Memory B cell (primary cell): Measurements from ENCODE around the gene RELA.
A peak's percentile ranks its signal among the peaks of the same experiment; 100 is the strongest.

ENCODE experiments used
- ATAC-seq: fragments of 150-1000 bp; cut with Tn5 transposase; 2 replicates; pipeline ENCODE4 v1.10.0; 2021; ENCODE audit warnings: low read depth, mild to moderate bottlenecking, moderate library complexity
- DNase-seq, 2 donors: peaks; one replicate each; pipeline ENCODE4 v3.0.0; 2022; ENCODE audit warnings: low spot score in 2 of 2
- H3K27ac Mint-ChIP-seq: one replicate; pipeline ENCODE4 v1.8.0; 2022; ENCODE audit warnings: mild to moderate bottlenecking, moderate library complexity, mixed read lengths
- H3K27me3 Mint-ChIP-seq: one replicate; pipeline ENCODE4 v1.8.0; 2022; ENCODE audit warnings: mixed read lengths
- H3K36me3 Mint-ChIP-seq: one replicate; pipeline ENCODE4 v1.8.0; 2022; ENCODE audit warnings: mild to moderate bottlenecking, mixed read lengths
- H3K4me1 Mint-ChIP-seq: one replicate; pipeline ENCODE4 v1.8.0; 2022; ENCODE audit warnings: mixed read lengths
- H3K4me3 Mint-ChIP-seq: one replicate; pipeline ENCODE4 v1.8.0; 2022; ENCODE audit warnings: mild to moderate bottlenecking, moderate library complexity, mixed read lengths
- H3K9me3 Mint-ChIP-seq: one replicate; pipeline ENCODE4 v1.8.0; 2022; ENCODE audit warnings: mixed read lengths

RELA gene

DNA sequence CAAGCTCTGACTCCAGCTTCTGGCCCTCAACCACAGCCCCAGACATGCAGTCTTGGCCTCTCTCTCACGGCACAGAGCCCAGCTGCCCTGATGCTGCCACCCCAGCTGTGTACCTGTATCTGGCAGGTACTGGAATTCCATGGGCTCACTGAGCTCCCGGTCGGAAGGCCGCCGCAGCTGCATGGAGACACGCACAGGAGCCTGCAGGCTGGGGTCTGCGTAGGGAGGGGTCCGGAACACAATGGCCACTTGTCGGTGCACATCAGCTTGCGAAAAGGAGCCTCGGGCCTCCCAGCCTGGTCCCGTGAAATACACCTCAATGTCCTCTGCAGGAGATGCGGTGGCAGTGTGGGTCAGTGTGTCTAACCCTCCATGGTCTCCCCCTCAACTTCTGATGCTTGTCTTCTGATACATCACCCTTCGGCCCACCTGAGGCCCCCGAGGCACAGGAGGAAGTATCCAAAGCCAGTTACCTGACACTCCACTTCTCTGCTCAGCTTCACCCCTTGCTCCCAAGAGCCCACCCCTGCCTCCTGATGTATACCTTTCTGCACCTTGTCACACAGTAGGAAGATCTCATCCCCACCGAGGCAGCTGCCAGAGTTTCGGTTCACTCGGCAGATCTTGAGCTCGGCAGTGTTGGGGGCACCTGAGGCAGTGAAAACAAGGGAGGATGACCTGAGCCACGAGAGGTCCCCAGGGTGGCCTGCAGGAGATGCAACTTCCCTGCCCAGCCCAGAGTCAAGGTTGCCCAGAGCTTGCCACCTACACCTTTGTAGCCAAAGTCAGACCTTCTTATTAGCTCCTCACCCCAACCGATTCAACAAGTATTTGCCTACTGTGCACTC is 4.3 kb downstream of the RELA start:
- H3K36me3 Mint-ChIP-seq: peaks cover 35% of the 10 kb centered on the region
- H3K27ac Mint-ChIP-seq: no peak overlapping the region
- H3K9me3 Mint-ChIP-seq: no peaks in the 10 kb centered on the region
- no peak overlapping the region for H3K4me3 Mint-ChIP-seq
- ATAC-seq (no peak), DNase-seq (no peak)
- H3K4me1 Mint-ChIP-seq: peaks cover 26% of the 10 kb centered on the region
- H3K27me3 Mint-ChIP-seq: no peaks in the 10 kb centered on the region

GRCh38 chr11:65657426-65657825 is 5.3 kb downstream of the RELA start:
- H3K36me3 Mint-ChIP-seq: peaks cover 35% of the 10 kb centered on the region
- H3K9me3 Mint-ChIP-seq: no peaks in the 10 kb centered on the region
- DNase-seq (no peak), ATAC-seq (no peak)
- H3K27ac Mint-ChIP-seq: peak overlapping the region; percentile 82
- no peaks in the 10 kb centered on the region for H3K27me3 Mint-ChIP-seq
- H3K4me1 Mint-ChIP-seq: peaks cover 31% of the 10 kb centered on the region
- H3K4me3 Mint-ChIP-seq: no peak overlapping the region

DNA sequence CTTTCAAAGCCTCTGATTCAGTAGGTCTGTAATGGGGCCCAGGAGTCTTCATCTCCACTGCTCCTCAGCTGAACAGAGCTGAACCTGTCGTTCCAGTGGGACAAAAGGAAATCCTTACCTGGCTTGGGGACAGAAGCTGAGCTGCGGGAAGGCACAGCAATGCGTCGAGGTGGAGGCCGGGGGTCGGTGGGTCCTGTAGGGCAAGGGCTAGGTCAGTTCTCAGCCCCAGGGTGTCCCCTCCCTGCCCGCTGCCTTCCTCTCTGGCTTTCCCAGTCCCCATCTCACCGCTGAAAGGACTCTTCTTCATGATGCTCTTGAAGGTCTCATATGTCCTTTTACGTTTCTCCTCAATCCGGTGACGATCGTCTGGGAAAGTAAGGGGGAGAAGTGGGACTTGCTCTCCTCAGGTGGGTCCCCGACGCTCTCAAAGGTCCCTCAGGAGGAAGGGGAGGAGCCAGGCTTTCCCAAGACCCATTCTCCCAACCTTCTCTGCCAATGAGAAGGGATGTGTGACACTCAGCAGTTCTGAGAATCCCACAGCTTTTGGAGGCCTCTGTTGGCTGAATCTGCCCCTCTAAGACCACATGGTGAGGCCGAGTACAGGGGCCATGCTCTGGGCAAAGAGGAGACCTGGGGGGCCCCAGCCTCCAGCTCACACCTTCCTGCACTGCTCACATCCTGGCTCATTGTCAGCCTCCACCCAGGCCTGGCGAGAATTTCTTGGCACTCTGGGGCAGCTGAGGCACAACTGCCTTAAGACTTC is 7.0 kb downstream of the RELA start:
- no peak for DNase-seq
- Mint-ChIP-seq H3K27ac (peak overlapping the region; percentile 82), H3K36me3 (peaks cover 35% of the 10 kb centered on the region), H3K4me3 (no peak overlapping the region), H3K4me1 (peaks cover 44% of the 10 kb centered on the region), H3K9me3 (no peaks in the 10 kb centered on the region), H3K27me3 (no peaks in the 10 kb centered on the region)
- ATAC-seq: no peak

DNA sequence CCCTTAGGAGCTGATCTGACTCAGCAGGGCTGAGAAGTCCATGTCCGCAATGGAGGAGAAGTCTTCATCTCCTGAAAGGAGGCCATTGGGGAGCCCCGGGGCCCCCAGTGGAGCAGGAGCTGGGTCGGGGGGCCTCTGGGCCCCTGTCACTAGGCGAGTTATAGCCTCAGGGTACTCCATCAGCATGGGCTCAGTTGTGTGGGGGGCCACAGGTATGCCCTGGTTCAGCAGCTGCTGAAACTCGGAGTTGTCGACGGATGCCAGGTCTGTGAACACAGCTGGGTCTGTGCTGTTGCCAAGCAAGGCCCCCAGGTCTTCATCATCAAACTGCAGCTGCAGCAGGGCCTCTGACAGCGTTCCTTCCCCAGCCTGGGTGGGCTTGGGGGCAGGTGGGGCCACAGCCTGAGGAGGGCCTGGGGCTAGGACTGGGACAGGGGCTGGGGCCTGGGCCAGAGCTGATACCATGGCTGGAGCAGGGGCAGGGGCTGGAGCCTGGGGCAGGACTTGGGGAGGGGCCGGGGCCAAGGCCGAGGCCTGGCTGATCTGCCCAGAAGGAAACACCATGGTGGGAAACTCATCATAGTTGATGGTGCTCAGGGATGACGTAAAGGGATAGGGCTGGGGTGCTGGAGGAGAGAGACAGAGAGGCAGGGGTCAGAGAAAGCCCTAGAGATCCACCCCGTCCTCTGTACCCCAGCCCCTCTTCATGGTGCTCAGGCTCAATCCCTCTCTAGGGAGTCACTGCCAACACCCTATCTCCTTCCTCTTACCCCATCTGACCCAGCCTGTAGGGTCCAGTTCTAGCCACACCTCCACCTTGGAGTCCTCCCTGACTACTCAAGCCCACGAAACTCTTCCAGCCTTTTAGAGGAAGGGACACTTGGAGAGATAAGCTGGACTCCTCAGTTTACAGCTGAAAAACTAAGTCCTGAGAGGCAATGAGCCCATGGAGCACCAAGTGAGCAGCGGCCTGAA is 8.1 kb downstream of the RELA start:
- Mint-ChIP-seq H3K27me3 (no peaks in the 10 kb centered on the region), H3K36me3 (peaks cover 30% of the 10 kb centered on the region), H3K4me3 (no peak overlapping the region), H3K9me3 (no peaks in the 10 kb centered on the region), H3K4me1 (peaks cover 44% of the 10 kb centered on the region), H3K27ac (peak overlapping the region; percentile 82)
- ATAC-seq (no peak), DNase-seq (no peak)

DNA sequence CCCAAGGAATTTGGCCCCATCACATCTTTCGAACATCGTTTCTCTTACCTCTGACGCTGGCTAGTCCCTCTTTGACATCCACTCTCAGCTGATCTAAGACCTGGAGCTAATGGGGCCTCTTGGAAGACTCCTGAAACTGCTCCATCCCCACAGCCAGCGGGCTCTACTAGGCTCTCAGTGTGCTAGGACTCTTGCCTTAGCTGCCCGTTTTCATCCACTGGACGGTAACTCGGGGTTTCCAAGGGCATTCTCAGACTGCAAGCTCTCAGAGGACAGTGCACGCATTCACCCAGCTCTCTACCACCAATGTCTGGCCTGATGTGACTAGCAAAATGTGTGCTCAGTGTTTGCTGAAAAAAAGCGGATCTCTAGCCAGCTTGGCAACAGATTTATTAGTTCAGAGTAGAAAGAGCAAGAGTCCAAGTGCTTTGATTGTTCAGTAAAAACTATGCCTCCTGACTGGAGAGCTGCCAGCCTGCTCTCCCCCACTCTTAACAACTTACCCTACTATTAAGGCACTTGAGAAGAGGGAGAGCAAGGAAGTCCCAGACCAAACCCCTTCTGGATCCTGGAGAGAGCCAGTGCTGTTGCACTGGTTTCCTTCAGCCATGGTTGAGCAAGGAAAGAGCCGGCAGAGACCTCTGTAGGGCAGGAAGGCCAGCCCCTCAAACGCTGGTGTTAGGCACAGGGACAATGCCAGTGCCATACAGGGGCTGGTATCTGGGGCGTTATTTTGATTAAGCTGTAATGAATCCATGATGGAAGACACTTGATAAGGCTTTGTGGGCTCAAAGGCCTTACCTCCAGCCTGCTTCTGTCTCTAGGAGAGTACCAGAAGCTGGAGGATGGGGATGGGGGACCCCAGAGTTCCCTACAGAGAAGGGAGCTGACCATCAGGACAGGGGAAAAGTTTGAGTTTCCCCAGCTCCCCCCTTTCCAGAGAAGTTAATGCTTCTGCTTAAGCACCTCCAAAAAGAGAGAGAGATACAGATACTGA is 9.2 kb downstream of the RELA start:
- no peaks in the 10 kb centered on the region for H3K27me3 Mint-ChIP-seq
- ATAC-seq (no peak), DNase-seq (no peak)
- H3K27ac Mint-ChIP-seq: peak overlapping the region; percentile 91
- peaks cover 38% of the 10 kb centered on the region for H3K4me1 Mint-ChIP-seq
- H3K9me3 Mint-ChIP-seq: no peaks in the 10 kb centered on the region
- H3K36me3 Mint-ChIP-seq: peaks cover 24% of the 10 kb centered on the region
- peak overlapping the region; percentile 80 for H3K4me3 Mint-ChIP-seq

DNA sequence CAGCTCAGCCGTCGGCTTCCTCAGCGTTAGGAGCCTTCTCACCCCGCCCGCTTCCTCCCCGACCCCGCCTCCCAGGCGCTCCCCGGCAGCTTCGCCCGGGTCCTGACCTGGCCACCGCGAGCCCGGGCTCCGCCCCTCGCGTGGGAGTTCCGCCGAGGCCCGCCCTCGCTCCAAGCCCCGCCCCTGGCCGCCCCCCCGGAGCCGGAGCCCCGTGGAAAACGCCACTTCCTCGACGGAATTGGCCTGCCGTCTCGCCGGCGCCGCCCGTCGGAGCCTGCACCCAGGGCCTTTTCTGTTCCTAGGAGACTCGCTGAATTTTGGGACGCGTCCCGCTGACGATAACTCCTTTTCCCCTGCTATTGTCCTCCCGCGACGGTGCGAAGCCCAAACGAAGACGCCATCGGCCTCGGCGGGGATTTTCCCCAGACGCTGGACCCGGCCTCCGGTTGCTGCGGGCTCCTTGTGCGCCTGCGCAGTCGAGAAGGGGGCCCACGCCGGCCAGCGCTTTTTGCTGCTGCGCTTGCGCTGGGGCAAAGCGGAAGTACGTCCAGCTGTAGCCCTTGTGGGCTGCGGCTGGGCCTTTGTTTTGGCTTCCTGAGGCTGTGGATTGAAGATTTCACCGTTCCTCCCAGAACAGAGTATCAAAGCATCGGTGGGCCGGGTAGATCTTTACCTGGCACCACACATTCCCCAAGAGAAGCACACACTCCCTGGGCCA is 10.0 kb downstream of the RELA start:
- peak overlapping the region; percentile 80 for H3K4me3 Mint-ChIP-seq
- peak; percentile 93 to 94 for DNase-seq
- no peaks in the 10 kb centered on the region for H3K9me3 Mint-ChIP-seq
- H3K27me3 Mint-ChIP-seq: no peaks in the 10 kb centered on the region
- peaks cover 40% of the 10 kb centered on the region for H3K4me1 Mint-ChIP-seq
- H3K36me3 Mint-ChIP-seq: peaks cover 24% of the 10 kb centered on the region
- ATAC-seq: peak; percentile 78
- peak overlapping the region; percentile 91 for H3K27ac Mint-ChIP-seq

DNA sequence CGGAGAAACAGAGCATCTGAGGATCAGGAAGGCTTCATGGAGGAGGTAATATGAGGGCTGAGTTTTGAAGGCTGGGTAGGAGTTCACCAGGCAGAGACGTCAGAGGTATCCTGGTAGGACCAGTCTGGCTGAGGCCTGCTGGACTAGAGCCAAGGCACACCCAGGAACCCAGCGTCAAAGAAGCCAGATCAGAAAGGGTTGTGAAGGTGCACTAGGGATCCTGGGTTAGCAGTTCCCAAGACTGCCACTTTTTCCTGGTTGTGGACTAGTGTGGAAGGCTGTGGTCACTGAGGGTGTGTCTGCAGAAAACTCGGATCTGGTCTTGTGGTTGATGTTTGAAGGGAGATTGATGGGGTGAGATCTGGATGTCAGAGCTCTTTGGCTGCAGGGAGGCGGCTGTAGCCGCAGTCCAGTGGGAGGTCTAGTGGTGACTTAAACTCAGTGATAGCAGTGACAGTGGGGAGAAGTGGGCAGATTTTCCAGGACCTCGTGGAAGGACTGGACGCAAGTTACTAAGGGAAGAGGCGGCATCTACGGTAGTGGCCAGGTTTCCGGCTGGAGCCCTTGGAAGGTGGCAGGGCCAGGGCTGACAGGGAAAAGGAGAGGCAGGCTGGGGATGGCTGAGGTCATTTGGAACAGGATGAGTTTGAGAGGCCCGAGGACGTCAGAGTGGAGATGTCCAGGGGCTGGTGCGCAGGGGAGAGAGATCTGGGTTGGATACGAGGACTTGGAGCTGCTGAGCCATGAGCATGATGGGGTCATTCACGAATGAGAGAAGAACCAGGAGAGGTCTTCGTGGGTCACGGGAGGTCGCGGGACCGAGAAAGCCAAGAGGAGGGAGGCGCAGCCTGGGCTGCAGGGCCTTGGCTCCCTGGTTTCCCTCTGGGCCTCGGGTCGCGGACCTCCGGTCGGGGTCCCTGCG is 10.9 kb downstream of the RELA start:
- no peaks in the 10 kb centered on the region for H3K27me3 Mint-ChIP-seq
- H3K9me3 Mint-ChIP-seq: no peaks in the 10 kb centered on the region
- peaks cover 17% of the 10 kb centered on the region for H3K36me3 Mint-ChIP-seq
- peak overlapping the region; percentile 80 for H3K4me3 Mint-ChIP-seq
- H3K27ac Mint-ChIP-seq: peak overlapping the region; percentile 91
- H3K4me1 Mint-ChIP-seq: peaks cover 36% of the 10 kb centered on the region
- DNase-seq (no peak), ATAC-seq (no peak)

DNA sequence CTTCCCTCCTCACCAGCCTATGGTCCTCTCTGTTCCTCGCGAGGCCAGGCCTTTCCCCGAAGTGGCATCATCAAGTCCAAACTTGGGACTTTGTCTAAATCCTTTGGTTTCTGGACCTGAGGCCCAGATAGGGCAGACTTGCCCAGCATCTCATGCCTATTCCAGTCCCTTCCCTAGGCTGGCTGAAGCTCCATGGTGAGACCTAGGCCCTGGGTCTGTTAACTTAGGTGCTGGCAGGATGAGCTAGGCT is 11.5 kb downstream of the RELA start:
- Mint-ChIP-seq H3K36me3 (peaks cover 13% of the 10 kb centered on the region), H3K27me3 (no peaks in the 10 kb centered on the region), H3K9me3 (no peaks in the 10 kb centered on the region), H3K27ac (peak overlapping the region; percentile 91), H3K4me3 (peak overlapping the region; percentile 80), H3K4me1 (peaks cover 34% of the 10 kb centered on the region)
- DNase-seq (no peak), ATAC-seq (no peak)

DNA sequence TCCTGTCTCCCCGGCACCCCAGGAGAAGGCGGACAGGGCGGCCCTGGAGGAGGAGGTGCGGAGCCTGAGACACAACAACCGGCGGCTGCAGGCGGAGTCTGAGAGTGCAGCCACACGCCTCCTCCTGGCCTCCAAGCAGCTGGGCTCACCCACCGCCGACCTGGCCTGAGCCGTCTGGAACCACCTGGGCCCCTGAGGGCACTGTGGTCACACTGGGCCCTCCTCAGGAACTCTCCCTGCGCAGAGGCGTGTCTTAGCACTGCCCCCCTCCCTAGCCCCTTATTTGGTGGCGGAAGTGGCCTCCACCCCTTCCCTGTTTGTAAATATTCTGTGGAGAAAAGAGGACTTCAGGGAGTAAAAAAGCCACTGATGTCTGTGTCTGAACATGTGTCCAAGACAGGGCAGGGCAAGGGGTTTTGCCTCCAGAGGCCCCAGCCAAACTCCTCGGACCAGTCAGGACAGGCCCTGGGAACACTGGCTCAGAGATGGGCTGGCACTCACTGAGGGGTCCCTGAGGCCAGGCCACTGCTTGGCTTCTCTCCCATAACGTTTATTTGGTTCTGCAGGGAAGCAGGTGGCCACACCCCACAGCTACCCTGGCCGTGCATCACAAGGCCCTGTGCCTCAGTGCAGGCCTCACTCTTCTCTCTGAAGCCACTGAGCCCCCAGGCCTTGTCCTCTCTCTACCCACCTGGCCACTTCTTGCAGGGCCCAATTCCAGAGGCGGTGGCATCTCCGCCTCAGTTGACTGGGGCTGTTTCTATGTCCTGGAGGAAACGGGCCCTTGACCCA is 12.0 kb downstream of the RELA start:
- H3K27me3 Mint-ChIP-seq: no peaks in the 10 kb centered on the region
- peak overlapping the region; percentile 91 for H3K27ac Mint-ChIP-seq
- DNase-seq (no peak), ATAC-seq (no peak)
- H3K9me3 Mint-ChIP-seq: no peaks in the 10 kb centered on the region
- no peak overlapping the region for H3K4me3 Mint-ChIP-seq
- H3K36me3 Mint-ChIP-seq: peaks cover 13% of the 10 kb centered on the region
- H3K4me1 Mint-ChIP-seq: peaks cover 33% of the 10 kb centered on the region

DNA sequence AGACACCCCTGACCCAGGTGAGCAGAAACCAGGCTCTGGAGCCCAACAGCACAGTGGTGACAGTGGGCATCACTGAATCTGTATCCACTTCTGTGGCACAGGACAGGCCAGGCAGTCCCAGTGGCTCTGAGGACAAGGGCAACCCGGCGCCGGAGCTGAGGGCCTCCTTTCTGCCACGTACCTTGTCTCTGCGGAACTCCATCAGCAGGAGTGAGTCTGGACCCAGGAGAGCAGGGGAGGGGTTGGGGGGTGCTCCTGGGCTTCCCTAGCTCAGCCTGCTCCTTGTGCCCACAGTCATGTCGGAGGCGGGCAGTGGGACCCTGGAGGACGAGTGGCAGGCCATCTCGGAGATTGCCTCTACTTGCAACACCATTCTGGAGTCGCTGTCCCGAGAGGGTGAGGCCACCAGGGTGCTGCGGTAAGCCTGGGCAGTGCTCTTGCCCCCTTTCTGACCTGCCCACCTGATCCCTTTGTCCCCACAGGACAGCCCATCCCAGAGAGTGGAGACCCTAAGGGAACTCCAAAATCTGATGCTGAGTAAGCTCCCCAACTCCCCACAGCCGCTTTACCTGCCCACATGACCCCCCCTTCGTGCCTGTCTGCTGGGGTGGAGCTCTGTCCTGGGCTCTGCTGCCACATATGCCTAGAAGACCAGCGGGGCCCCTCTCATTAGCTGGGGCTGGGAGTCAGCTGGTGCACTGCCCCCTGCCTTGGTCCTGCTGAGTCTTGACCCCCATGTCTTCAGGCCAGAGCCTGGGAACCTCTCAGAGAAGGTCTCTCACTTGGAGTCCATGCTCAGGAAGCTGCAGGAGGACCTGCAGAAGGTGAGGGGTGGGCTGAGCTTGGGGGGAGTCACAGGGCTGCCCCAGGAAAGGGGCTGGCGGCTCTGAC is 12.8 kb downstream of the RELA start:
- H3K4me3 Mint-ChIP-seq: no peak overlapping the region
- H3K27ac Mint-ChIP-seq: peak overlapping the region; percentile 91
- H3K9me3 Mint-ChIP-seq: no peaks in the 10 kb centered on the region
- no peaks in the 10 kb centered on the region for H3K27me3 Mint-ChIP-seq
- DNase-seq (no peak), ATAC-seq (no peak)
- H3K4me1 Mint-ChIP-seq: peaks cover 36% of the 10 kb centered on the region
- peaks cover 13% of the 10 kb centered on the region for H3K36me3 Mint-ChIP-seq
